Retinal pigment epithelial cell (primary cell): ENCODE measurements around the gene SETD7.
"Not testable (repeated sequence)": the region's sequence is repeated elsewhere in the genome, so short reads cannot be mapped to it uniquely, and the experiment has no call there.

Experiments used
- DNase-seq: peaks from one replicate; pipeline ENCODE4 v3.0.0-alpha.2; 2010; ENCODE audit warnings: low read depth
- H3K4me3 ChIP-seq: 2 replicates; pipeline ENCODE4 v1.5.1; 2011; ENCODE audit warnings: mild to moderate bottlenecking, low read length, control low read depth, moderate library complexity
- TF ChIP-seq, protein P1 (sequence below): conservative IDR thresholded peaks from 2 replicates; pipeline ENCODE4 v1.5.1; 2011; ENCODE audit warnings: low read depth, low read length, control low read depth, inconsistent platforms

Gene SETD7

DNA sequence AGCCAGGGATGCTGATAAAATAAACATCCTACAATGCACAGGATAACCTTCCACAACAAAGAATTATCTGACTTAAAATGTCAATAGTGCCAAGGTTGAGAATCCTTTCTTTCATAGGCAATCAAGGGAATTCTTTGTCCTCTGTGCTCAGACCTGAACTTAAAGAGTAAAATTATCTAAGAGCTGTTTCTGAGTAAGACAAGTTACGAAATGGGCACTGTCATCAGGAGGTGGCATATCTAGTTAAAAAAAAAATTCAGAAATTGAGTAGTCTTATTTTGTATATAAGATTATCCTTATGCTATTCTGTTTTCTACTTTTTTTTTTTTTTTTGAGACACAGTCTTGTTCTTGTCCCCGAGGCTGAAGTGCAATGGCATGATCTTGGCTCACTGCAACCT, 105.4 kb downstream of the SETD7 start:
- TF ChIP-seq, protein P1, sequence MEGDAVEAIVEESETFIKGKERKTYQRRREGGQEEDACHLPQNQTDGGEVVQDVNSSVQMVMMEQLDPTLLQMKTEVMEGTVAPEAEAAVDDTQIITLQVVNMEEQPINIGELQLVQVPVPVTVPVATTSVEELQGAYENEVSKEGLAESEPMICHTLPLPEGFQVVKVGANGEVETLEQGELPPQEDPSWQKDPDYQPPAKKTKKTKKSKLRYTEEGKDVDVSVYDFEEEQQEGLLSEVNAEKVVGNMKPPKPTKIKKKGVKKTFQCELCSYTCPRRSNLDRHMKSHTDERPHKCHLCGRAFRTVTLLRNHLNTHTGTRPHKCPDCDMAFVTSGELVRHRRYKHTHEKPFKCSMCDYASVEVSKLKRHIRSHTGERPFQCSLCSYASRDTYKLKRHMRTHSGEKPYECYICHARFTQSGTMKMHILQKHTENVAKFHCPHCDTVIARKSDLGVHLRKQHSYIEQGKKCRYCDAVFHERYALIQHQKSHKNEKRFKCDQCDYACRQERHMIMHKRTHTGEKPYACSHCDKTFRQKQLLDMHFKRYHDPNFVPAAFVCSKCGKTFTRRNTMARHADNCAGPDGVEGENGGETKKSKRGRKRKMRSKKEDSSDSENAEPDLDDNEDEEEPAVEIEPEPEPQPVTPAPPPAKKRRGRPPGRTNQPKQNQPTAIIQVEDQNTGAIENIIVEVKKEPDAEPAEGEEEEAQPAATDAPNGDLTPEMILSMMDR = no peak
- H3K4me3 ChIP-seq = no peak overlapping the region
- no peak for DNase-seq

DNA sequence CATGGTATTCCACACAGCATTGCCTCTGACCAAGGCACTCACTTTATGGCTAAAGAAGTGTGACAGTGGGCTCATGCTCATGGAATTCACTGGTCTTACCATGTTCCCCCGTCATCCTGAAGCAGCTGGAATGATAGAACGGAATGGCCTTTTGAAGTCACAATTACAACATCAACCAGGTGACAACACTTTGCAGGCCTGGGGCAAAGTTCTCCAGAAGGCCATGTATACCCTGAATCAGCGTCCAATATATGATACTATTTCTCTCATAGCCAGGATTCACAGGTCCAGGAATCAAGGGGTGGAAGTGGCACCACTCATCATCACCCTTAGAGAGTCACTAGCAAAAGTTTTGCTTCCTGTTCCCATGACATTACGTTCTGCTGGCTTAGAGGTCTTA, 108.9 kb downstream of the SETD7 start:
- H3K4me3 ChIP-seq, DNase-seq: not testable (repeated sequence)
